Stimulated activated naive CD4-positive, alpha-beta T cell treated with Interleukin-2 at 50 U/mL for 16 hours (primary cell): Measurements from ENCODE around the gene DEPDC5.
"Not testable (repeated sequence)": the region's sequence is repeated elsewhere in the genome, so short reads cannot be mapped to it uniquely, and the experiment has no call there.

Source experiments
- DNase-seq: peaks from one replicate; lab custom pipeline; 2025; lab: John Stamatoyannopoulos, UW

Gene DEPDC5

GRCh38 chr22:31815383-31815814, 61.6 kb downstream of the DEPDC5 start:
- not testable (repeated sequence) for DNase-seq

- DNase-seq: no peak
Observed at GRCh38 chr22:31816750-31817149, 62.9 kb downstream of the DEPDC5 start.

GRCh38 chr22:31818481-31819392, 64.9 kb downstream of the DEPDC5 start:
- DNase-seq: peak; percentile 16

GRCh38 chr22:31820655-31821054, 66.8 kb downstream of the DEPDC5 start:
- DNase-seq: no peak

GRCh38 chr22:31821572-31821971, 67.8 kb downstream of the DEPDC5 start:
- DNase-seq: no peak

GRCh38 chr22:31822523-31822922, 68.7 kb downstream of the DEPDC5 start:
- no peak for DNase-seq

GRCh38 chr22:31825513-31825912, 71.7 kb downstream of the DEPDC5 start:
- no peak for DNase-seq

- DNase-seq: no peak
Observed at GRCh38 chr22:31826443-31826842, 72.6 kb downstream of the DEPDC5 start.

- no peak for DNase-seq
Observed at GRCh38 chr22:31828739-31829138, 74.9 kb downstream of the DEPDC5 start.

GRCh38 chr22:31829505-31829904, 75.7 kb downstream of the DEPDC5 start:
- DNase-seq: peak; percentile 38

GRCh38 chr22:31830721-31831070, 76.9 kb downstream of the DEPDC5 start:
- DNase-seq: no peak

GRCh38 chr22:31833930-31834329, 80.1 kb downstream of the DEPDC5 start:
- no peak for DNase-seq

GRCh38 chr22:31836010-31836409, 82.2 kb downstream of the DEPDC5 start:
- DNase-seq: no peak

- no peak for DNase-seq
Observed at GRCh38 chr22:31838917-31839316, 85.1 kb downstream of the DEPDC5 start.

GRCh38 chr22:31839986-31840385, 86.2 kb downstream of the DEPDC5 start:
- no peak for DNase-seq

- no peak for DNase-seq
Observed at GRCh38 chr22:31840585-31840984, 86.8 kb downstream of the DEPDC5 start.

GRCh38 chr22:31841078-31841827, 87.4 kb downstream of the DEPDC5 start:
- DNase-seq: no peak

- no peak for DNase-seq
Observed at GRCh38 chr22:31843526-31843925, 89.7 kb downstream of the DEPDC5 start.

- no peak for DNase-seq
Observed at GRCh38 chr22:31844941-31845340, 91.1 kb downstream of the DEPDC5 start.

- no peak for DNase-seq
Observed at GRCh38 chr22:31846161-31847115, 92.6 kb downstream of the DEPDC5 start.

GRCh38 chr22:31848411-31848810, 94.6 kb downstream of the DEPDC5 start:
- DNase-seq: no peak

GRCh38 chr22:31850135-31850534, 96.3 kb downstream of the DEPDC5 start:
- DNase-seq: no peak
